Stomach (tissue), 9 donors: Measurements from ENCODE around the gene SLC2A3. TPM values are rescaled to one million over a fixed set of nuclear protein-coding genes. Genes with fewer than 3 reads are reported as not detected.
A peak's percentile ranks its signal among the peaks of the same experiment; 100 is the strongest.
"Not testable (repeated sequence)": the region's sequence is repeated elsewhere in the genome, so short reads cannot be mapped to it uniquely, and the experiment has no call there.

Experiments used
- DNase-seq, 2 donors: peaks; one replicate each; pipeline versions ENCODE4 v3.0.0 to v3.0.0-alpha.2; 2013 to 2019
- H3K27ac ChIP-seq, 5 donors: fragments of 200-600 bp in 4 of 5; sonication (generic) in 4 of 5; one replicate each; pipeline ENCODE4 v1.5.1; 2013 to 2019; ENCODE audit warnings: mild to moderate bottlenecking in 1 of 5, moderate library complexity in 1 of 5
- H3K27me3 ChIP-seq, 3 donors: fragments of 200-600 bp; sonication (generic); one replicate each; pipeline ENCODE4 v1.5.1; 2017 to 2019; ENCODE audit warnings: mixed run types in 1 of 3
- H3K36me3 ChIP-seq, 4 donors: fragments of 200-600 bp; sonication (generic); 1 replicate in 3 of 4; 2 replicates in 1 of 4; pipeline ENCODE4 v1.5.1; 2016 to 2019
- H3K4me1 ChIP-seq, 4 donors: fragments of 200-600 bp; sonication (generic); one replicate each; pipeline ENCODE4 v1.5.1; 2016 to 2019
- H3K4me3 ChIP-seq, 4 donors: fragments of 200-600 bp; sonication (generic) in 3 of 4; one replicate each; pipeline ENCODE4 v1.5.1; 2016 to 2019; ENCODE audit warnings: mild to moderate bottlenecking in 1 of 4
- H3K9me3 ChIP-seq, 4 donors: fragments of 200-600 bp; sonication (generic); one replicate each; pipeline ENCODE4 v1.5.1; 2016 to 2019
- CTCF ChIP-seq, 7 experiments: fragments of 450-650 bp in 4 of 7; fragments of 200-600 bp in 3 of 7; sonication (generic) in 3 of 7; IDR thresholded peaks; one replicate each; pipeline ENCODE4 v1.5.1; 2016 to 2019; ENCODE audit warnings: antibody characterized with exemption in 7 of 7, control low read depth in 2 of 7, mild to moderate bottlenecking in 1 of 7
- EP300 ChIP-seq: sonication (generic); formaldehyde crosslinking; IDR thresholded peaks from one replicate; pipeline ENCODE4 v1.6.1; 2017; ENCODE audit warnings: antibody characterized with exemption
- POLR2A ChIP-seq, 4 donors: fragments of 450-650 bp; IDR thresholded peaks; one replicate each; pipeline ENCODE4 v1.6.1; 2016; ENCODE audit warnings: antibody characterized with exemption in 4 of 4, control low read depth in 2 of 4, mild to moderate bottlenecking in 1 of 4, moderate library complexity in 1 of 4
- POLR2AphosphoS5 ChIP-seq, 3 donors: sonication (generic); formaldehyde crosslinking; IDR thresholded peaks; one replicate each; pipeline ENCODE4 v1.6.1; 2016; ENCODE audit warnings: antibody characterized with exemption in 3 of 3
- WGBS, 5 donors: extraction: QIAGEN DNeasy Blood & Tissue Kit in 3 of 5; methylation state at CpG; one replicate each; pipeline versions ENCODE4 v1.1.5 to v1.1.7; 2013 to 2018; 5-methylcytosine and 5-hydroxymethylcytosine counted together
- intact Hi-C: fragments of 100-400 bp; cut with DNase I; formaldehyde crosslinking; loops from one replicate; pipeline ENCODE4 v1.15.1; 2023; ENCODE audit warnings: low total_unique reads
- polyA plus RNA-seq, 3 donors: library from polyadenylated mRNA; stranded (reverse); fragments of 200-250 nt; gene quantifications; one replicate each; pipeline ENCODE4 v1.2.3, GENCODE V29; 2013
- total RNA-seq, 5 donors: library from RNA; depleted of rRNA; stranded (reverse); fragments of >200 nt; gene quantifications; one replicate each; pipeline versions ENCODE4 v1.1.0 to v1.2.3, GENCODE V29; 2014 to 2016
- donor health status: healthy with polysubstance abuse.
- donor health status: Bipolar disorder and iron deficiency.
- donor health status: healthy.

Gene SLC2A3
- total and polyA plus RNA-seq, 8 donors = 0.29 to 72.0 (median 8.7) TPM

GRCh38 chr12:7953912-7954311 lies 17.9 kb upstream of the SLC2A3 start:
- H3K27ac ChIP-seq, H3K36me3 ChIP-seq, H3K27me3 ChIP-seq, DNase-seq, H3K4me1 ChIP-seq, intact Hi-C loops, H3K4me3 ChIP-seq, H3K9me3 ChIP-seq: not testable (repeated sequence)
- 84 to 98% (median 97%) methylated on average over 1 to 2 of the region's 2 CpGs for WGBS, 5 donors

- H3K36me3 ChIP-seq = no peaks in the 10 kb centered on the region
- H3K27me3 ChIP-seq = no peaks in the 10 kb centered on the region
- intact Hi-C loops = no loop called here
- no peak for DNase-seq
- peaks cover 0 to 8% (median 1%) of the 10 kb centered on the region in 4 donors for H3K4me1 ChIP-seq
- H3K27ac ChIP-seq = no peak overlapping the region
- 94 to 96% (median 95%) methylated on average over 6 of the region's 6 CpGs for WGBS, 5 donors
- TF ChIP-seq POLR2A (IDR thresholded peaks at IDR 0.05) (no peak), CTCF (IDR thresholded peaks at IDR 0.05) (no peak), EP300 (no peak), POLR2AphosphoS5 (IDR thresholded peaks at IDR 0.05) (no peak)
- H3K4me3 ChIP-seq = no peak overlapping the region
- no peaks in the 10 kb centered on the region for H3K9me3 ChIP-seq
Measured at GRCh38 chr12:7951671-7952070, 15.7 kb upstream of the SLC2A3 start.

GRCh38 chr12:7950230-7950943 lies 14.4 kb upstream of the SLC2A3 start:
- H3K4me3 ChIP-seq, DNase-seq, intact Hi-C loops, H3K27ac ChIP-seq, H3K9me3 ChIP-seq, H3K4me1 ChIP-seq, H3K36me3 ChIP-seq, H3K27me3 ChIP-seq: not testable (repeated sequence)
- 85 to 90% (median 88%) methylated on average over 13 to 14 of the region's 14 CpGs for WGBS, 5 donors

- Histone ChIP-seq H3K27me3 (no peaks in the 10 kb centered on the region), H3K4me3 (no peak overlapping the region), H3K4me1 (peaks cover 0 to 8% (median 1%) of the 10 kb centered on the region in 4 donors), H3K36me3 (no peaks in the 10 kb centered on the region), H3K9me3 (no peaks in the 10 kb centered on the region), H3K27ac (peak overlapping the region in 2 of 5 donors; percentile 27 to 52)
- TF ChIP-seq CTCF (IDR thresholded peaks at IDR 0.05) = no peak
- no peak for TF ChIP-seq EP300
- TF ChIP-seq POLR2AphosphoS5 (IDR thresholded peaks at IDR 0.05) = no peak
- TF ChIP-seq POLR2A (IDR thresholded peaks at IDR 0.05) = no peak
- 32 to 78% (median 65%) methylated on average over 2 of the region's 2 CpGs for WGBS, 5 donors
- no peak for DNase-seq
- intact Hi-C loops = no loop called here
Measured at GRCh38 chr12:7948589-7949260, 12.7 kb upstream of the SLC2A3 start.

GRCh38 chr12:7947011-7947410 lies 11.0 kb upstream of the SLC2A3 start:
- Histone ChIP-seq H3K27me3 (no peaks in the 10 kb centered on the region), H3K4me3 (no peak overlapping the region), H3K9me3 (no peaks in the 10 kb centered on the region), H3K36me3 (no peaks in the 10 kb centered on the region), H3K4me1 (peaks cover 0 to 8% (median 1%) of the 10 kb centered on the region in 4 donors), H3K27ac (no peak overlapping the region)
- DNase-seq = no peak
- TF ChIP-seq POLR2AphosphoS5 (IDR thresholded peaks at IDR 0.05) (no peak), POLR2A (IDR thresholded peaks at IDR 0.05) (no peak), CTCF (IDR thresholded peaks at IDR 0.05) (no peak), EP300 (no peak)
- intact Hi-C loops = no loop called here
- WGBS, 5 donors = 75 to 85% (median 78%) methylated on average over 2 of the region's 2 CpGs

GRCh38 chr12:7944760-7945159 lies 8.8 kb upstream of the SLC2A3 start:
- H3K27me3 ChIP-seq, H3K36me3 ChIP-seq, intact Hi-C loops, H3K4me3 ChIP-seq, H3K27ac ChIP-seq, H3K4me1 ChIP-seq, H3K9me3 ChIP-seq, DNase-seq: not testable (repeated sequence)
- 94 to 99% (median 97%) methylated on average over 8 of the region's 8 CpGs for WGBS, 5 donors
